HepG2 (cell line): ENCODE data around the gene FAM78B. TPM values are rescaled to one million over a fixed set of nuclear protein-coding genes. Genes with fewer than 3 reads are reported as not detected.

Source experiments
- ATAC-seq: fragments of 200-7000 bp; cut with Tn5 transposase; 3 replicates; pipeline ENCODE4 v1.9.1; 2020; ENCODE audit warnings: mild to moderate bottlenecking, moderate library complexity
- BruUV-seq: library from RNA; stranded (reverse); fragments of 400-500 nt; replicated peaks from 2 replicates; lab custom pipeline; 2021; lab: Mats Ljungman, UMichigan
- CTCF ChIA-PET: fragments of 300-600 bp; formaldehyde crosslinking; extraction: SDS; loops from one replicate; lab custom pipeline; 2021; ENCODE audit warnings: low total read pairs, inconsistent platforms, low intra/inter-chr PET ratio; lab: Yijun Ruan, JAX
- POLR2A ChIA-PET: fragments of 350-600 bp; sonication (Branson Sonifier 250); formaldehyde crosslinking; loops from one replicate; lab custom pipeline; 2020; ENCODE audit warnings: antibody characterized with exemption, inconsistent platforms; lab: Yijun Ruan, JAX
- DNase-seq: peaks from one replicate; pipeline ENCODE4 v3.0.0-alpha.2; 2015; ENCODE audit warnings: low spot score
- FAIRE-seq: peaks from 3 replicates; lab custom pipeline; 2011; peaks lifted over from hg19 to GRCh38; lab: Jason Lieb, UNC
- H2AFZ ChIP-seq: one replicate; pipeline ENCODE4 v1.6.1; 2011; ENCODE audit warnings: low read length, inconsistent platforms
- H3K27ac ChIP-seq: fragments of 300-600 bp; 3 replicates; pipeline ENCODE4 v1.8.0; 2011; ENCODE audit warnings: mixed run types, mild to moderate bottlenecking, mixed read lengths, low read length, inconsistent platforms; ENCODE audit not compliant: insufficient read depth; ENCODE audit errors: extremely low read length
- H3K27me3 ChIP-seq, 2 experiments: fragments of 200-600 bp in 1 of 2; 2 replicates in 1 of 2; 3 replicates in 1 of 2; pipeline versions ENCODE4 v1.6.0 to v1.8.0; 2011; ENCODE audit warnings: low read length in 2 of 2, mild to moderate bottlenecking in 2 of 2, moderate library complexity in 2 of 2, inconsistent platforms in 1 of 2; ENCODE audit not compliant: insufficient read depth in 2 of 2, control insufficient read depth in 1 of 2
- H3K36me3 ChIP-seq, 2 experiments: fragments of 200-600 bp in 1 of 2; replicated peaks in 1 of 2; 2 replicates in 1 of 2; 3 replicates in 1 of 2; pipeline versions ENCODE4 v1.5.1 to v1.8.0; 2011; ENCODE audit warnings: low read length in 2 of 2, inconsistent platforms in 1 of 2; ENCODE audit not compliant: insufficient read depth in 2 of 2, control insufficient read depth in 1 of 2
- H3K4me1 ChIP-seq: 2 replicates; pipeline ENCODE4 v1.5.1; 2012; ENCODE audit warnings: low read length, inconsistent platforms; ENCODE audit not compliant: insufficient read depth
- H3K4me2 ChIP-seq: 2 replicates; pipeline ENCODE4 v1.6.0; 2011; ENCODE audit warnings: low read depth, low read length, inconsistent platforms
- H3K4me3 ChIP-seq, 3 experiments: fragments of 200-600 bp in 1 of 3; sonication (generic), shearing (Covaris generic) in 1 of 3; replicated peaks in 1 of 3; 2 replicates each; pipeline ENCODE4 v1.5.1; 2011 to 2016; ENCODE audit warnings: low read length in 3 of 3, inconsistent platforms in 2 of 3, low read depth in 2 of 3, mild to moderate bottlenecking in 2 of 3, control low read depth in 1 of 3, mixed read lengths in 1 of 3; ENCODE audit not compliant: insufficient read depth in 1 of 3
- H3K79me2 ChIP-seq: one replicate; pipeline ENCODE4 v1.6.1; 2011; ENCODE audit warnings: low read length, inconsistent platforms; ENCODE audit not compliant: insufficient read depth
- H3K9ac ChIP-seq: 2 replicates; pipeline ENCODE4 v1.6.0; 2011; ENCODE audit warnings: mild to moderate bottlenecking, low read depth, low read length, inconsistent platforms; ENCODE audit not compliant: insufficient read depth
- H3K9me3 ChIP-seq: 2 replicates; pipeline ENCODE4 v1.5.1; 2012; ENCODE audit warnings: mild to moderate bottlenecking, low read length
- H4K20me1 ChIP-seq: 2 replicates; pipeline ENCODE4 v1.6.0; 2011; ENCODE audit warnings: inconsistent platforms, mild to moderate bottlenecking, low read length, moderate library complexity; ENCODE audit not compliant: insufficient read depth
- RNF2 ChIP-seq: fragments of 450-650 bp; conservative IDR thresholded peaks from 2 replicates; pipeline ENCODE4 v1.6.1; 2016; ENCODE audit warnings: low read depth
- ZBTB44 ChIP-seq: sonication (generic); formaldehyde crosslinking; IDR thresholded peaks from 2 replicates; pipeline ENCODE4 v1.4.0; 2020; ENCODE audit warnings: missing genetic modification reagents
- ZNF281 ChIP-seq: sonication (generic); formaldehyde crosslinking; IDR thresholded peaks from 2 replicates; pipeline ENCODE4 v1.4.0; 2020; ENCODE audit warnings: missing genetic modification reagents, borderline replicate concordance
- WGBS: methylation state at CpG from one replicate; pipeline ENCODE4 v1.1.6; 2017; ENCODE audit warnings: low lambda C conversion rate; 5-methylcytosine and 5-hydroxymethylcytosine counted together
- in situ Hi-C: cut with HindIII; loops from 2 replicates; pipeline ENCODE4 v1.10.0; 2017; ENCODE audit warnings: low pct_unique_long_range_greater_than_20kb; ENCODE audit not compliant: extremely low pct_ligation_motif_present
- intact Hi-C: fragments of 100-400 bp; cut with micrococcal nuclease; formaldehyde crosslinking; loops from one replicate; pipeline ENCODE4 v1.10.0; 2022; ENCODE audit not compliant: unreplicated experiment
- polyA plus RNA-seq, 8 experiments: library from polyadenylated mRNA; depleted of rRNA in 3 of 8; stranded (reverse) in 7 of 8; unstranded in 1 of 8; fragments of >200 nt; fragmentation: Illumina TruSeq in 4 of 8; extraction: Trizol in 4 of 8; gene quantifications; 2 replicates each; pipeline versions ENCODE4 v1.2.1 to v1.2.3, GENCODE V29; 2011 to 2016; ENCODE audit warnings: low read depth in 4 of 8, missing spikeins in 1 of 8, mixed read lengths in 1 of 8; ENCODE audit not compliant: insufficient read depth in 1 of 8
- total RNA-seq, 5 experiments: library from RNA; depleted of rRNA; stranded (reverse); fragments of >200 nt; fragmentation: Illumina TruSeq; extraction: Trizol; gene quantifications; 2 replicates each; pipeline ENCODE4 v1.2.3, GENCODE V29; 2016; ENCODE audit warnings: low read depth in 1 of 5

Gene FAM78B
- total and polyA plus RNA-seq, 2 of the 13 experiments (the other 11 are each of a cell fraction or from before 2014, with no cell fraction given), result 0.22 to 0.31 TPM

GRCh38 chr1:166141969-166142368 lies 24.8 kb downstream of the FAM78B start (continued):
- no peak for TF ChIP-seq ZNF281 (CRISPR knock-in tag)

GRCh38 chr1:166140251-166140650 lies 26.6 kb downstream of the FAM78B start:
- no peak overlapping the region for H3K9ac ChIP-seq
- no peak for FAIRE-seq
- DNase-seq, result no peak
- no peaks in the 10 kb centered on the region for H3K9me3 ChIP-seq
- ChIA-PET CTCF (no interaction called here), POLR2A (no interaction called here)
- no TSS peak for BruUV-seq
- no peaks in the 10 kb centered on the region for H4K20me1 ChIP-seq
- H3K27ac ChIP-seq, result no peak overlapping the region
- H3K79me2 ChIP-seq, result no peaks in the 10 kb centered on the region
- intact Hi-C loops, result no loop called here
- H3K4me3 ChIP-seq, result no peak overlapping the region
- no peaks in the 10 kb centered on the region for H3K36me3 ChIP-seq
- H3K4me1 ChIP-seq, result no peaks in the 10 kb centered on the region
- WGBS, result 3% methylated on average over 6 of the region's 6 CpGs
- in situ Hi-C loops, result no loop called here
- H2AFZ ChIP-seq, result no peak overlapping the region
- no peaks in the 10 kb centered on the region for H3K27me3 ChIP-seq
- ATAC-seq, result no peak
- H3K4me2 ChIP-seq, result no peak overlapping the region
- TF ChIP-seq ZBTB44 (CRISPR knock-in tag), result no peak
- TF ChIP-seq RNF2, result no peak
- TF ChIP-seq, all 625 proteins: peak for 0
